ENCODE results near the gene TEX2. TPM values are rescaled to one million over a fixed set of nuclear protein-coding genes. Genes with fewer than 3 reads are reported as not detected.

Gene TEX2
- total RNA-seq, 4 donors from 2014 or later: 12.3 to 137 (median 30.3) TPM

- Histone ChIP-seq H3K4me3 (peak overlapping the region; percentile 62 to 87 (median 68)), H3K27me3 (no peaks in the 10 kb centered on the region), H3K4me1 (peaks cover 8 to 20% (median 17%) of the 10 kb centered on the region in 4 donors), H3K27ac (peak overlapping the region; percentile 92 to 96 (median 94)), H3K36me3 (no peaks in the 10 kb centered on the region), H3K9me3 (no peaks in the 10 kb centered on the region)
- peak; percentile 99 to 100 (median 100) for TF ChIP-seq POLR2AphosphoS5 (IDR thresholded peaks at IDR 0.05)
- TF ChIP-seq EP300 (IDR thresholded peaks at IDR 0.05; ENCODE audit: low read depth): no peak
- TF ChIP-seq CTCF (IDR thresholded peaks at IDR 0.05): peak in 3 of 5 experiments; percentile 6 to 34 (median 34)
- peak; percentile 99 for TF ChIP-seq POLR2A (IDR thresholded peaks at IDR 0.05)
- peak; percentile 97 for DNase-seq
- 0 to 1% methylated on average over 2 to 41 of the region's 51 CpGs for WGBS, 2 donors (ENCODE audit: low coverage in 1 of 2)
- intact Hi-C loops (cut with DNase I; ENCODE audit: low total_unique reads) (loop anchor here (1.0 to 5.0 kb wide), 2 partner anchors 116 to 141 kb away; no protein-coding TSS in a partner anchor), in situ Hi-C loops (cut with MboI; ENCODE audit: low pct_ligation_motif_present in 1 of 4, low pct_unique_long_range_greater_than_20kb in 1 of 4, low sequenced_read_pairs in 3 of 4) (loop anchor here in 2 of 4 donors (10.0 to 25.0 kb wide), 2 partner anchors 111 to 234 kb away; partner anchors contain the start of genes CSHL1 (in 1 of the 2) and GH1 (in 1 of the 2))
Observed at GRCh38 chr17:64145751-64146417, 117.2 kb downstream of the TEX2 start.

GRCh38 chr17:64145375-64145750, 117.7 kb downstream of the TEX2 start:
- peaks cover 8 to 19% (median 15%) of the 10 kb centered on the region in 4 donors for H3K4me1 ChIP-seq
- H3K4me3 ChIP-seq: peak overlapping the region; percentile 26 to 70 (median 64)
- H3K36me3 ChIP-seq: no peaks in the 10 kb centered on the region
- H3K27ac ChIP-seq: peak overlapping the region; percentile 92 to 96 (median 94)
- intact Hi-C loops (cut with DNase I; ENCODE audit: low total_unique reads) (loop anchor here (5.0 kb wide), 1 partner anchor 142 kb away; no protein-coding TSS in a partner anchor), in situ Hi-C loops (cut with MboI; ENCODE audit: low pct_ligation_motif_present in 1 of 4, low pct_unique_long_range_greater_than_20kb in 1 of 4, low sequenced_read_pairs in 3 of 4) (loop anchor here in 2 of 4 donors (10.0 to 25.0 kb wide), 2 partner anchors 111 to 233 kb away; partner anchors contain the start of genes CSHL1 (in 1 of the 2) and GH1 (in 1 of the 2))
- WGBS, 2 donors (ENCODE audit: low coverage in 1 of 2): 1 to 2% methylated on average over 13 to 15 of the region's 15 CpGs
- TF ChIP-seq POLR2A (IDR thresholded peaks at IDR 0.05): no peak
- no peak for TF ChIP-seq EP300 (IDR thresholded peaks at IDR 0.05; ENCODE audit: low read depth)
- TF ChIP-seq POLR2AphosphoS5 (IDR thresholded peaks at IDR 0.05): no peak
- no peak for TF ChIP-seq CTCF (IDR thresholded peaks at IDR 0.05)
- H3K9me3 ChIP-seq: no peaks in the 10 kb centered on the region
- DNase-seq: no peak
- no peaks in the 10 kb centered on the region for H3K27me3 ChIP-seq

GRCh38 chr17:64139542-64139941, 123.5 kb downstream of the TEX2 start:
- Histone ChIP-seq H3K9me3 (no peaks in the 10 kb centered on the region), H3K27me3 (no peaks in the 10 kb centered on the region), H3K4me3 (no peak overlapping the region), H3K36me3 (no peaks in the 10 kb centered on the region), H3K27ac (no peak overlapping the region), H3K4me1 (no peaks in the 10 kb centered on the region)
- TF ChIP-seq CTCF (IDR thresholded peaks at IDR 0.05) (no peak), POLR2A (IDR thresholded peaks at IDR 0.05) (no peak), EP300 (IDR thresholded peaks at IDR 0.05; ENCODE audit: low read depth) (no peak), POLR2AphosphoS5 (IDR thresholded peaks at IDR 0.05) (no peak)
- 83 to 87% methylated on average over 6 of the region's 6 CpGs for WGBS, 2 donors (ENCODE audit: low coverage in 1 of 2)
- in situ Hi-C loops (cut with MboI; ENCODE audit: low pct_ligation_motif_present in 1 of 4, low pct_unique_long_range_greater_than_20kb in 1 of 4, low sequenced_read_pairs in 3 of 4) (loop anchor here in 3 of 4 donors (5.0 to 25.0 kb wide), 6 partner anchors 65 to 227 kb away; partner anchors contain the start of genes CSHL1 (in 3 of the 3), GH1 (in 3 of the 3) and ICAM2 (in 2 of the 3)), intact Hi-C loops (cut with DNase I; ENCODE audit: low total_unique reads) (loop anchor here (10.0 kb wide), 1 partner anchor 75 kb away; no protein-coding TSS in a partner anchor)
- no peak for DNase-seq

GRCh38 chr17:64138441-64138840, 124.6 kb downstream of the TEX2 start:
- Histone ChIP-seq H3K4me1 (no peaks in the 10 kb centered on the region), H3K36me3 (no peaks in the 10 kb centered on the region), H3K27me3 (no peaks in the 10 kb centered on the region), H3K27ac (no peak overlapping the region), H3K4me3 (no peak overlapping the region), H3K9me3 (no peaks in the 10 kb centered on the region)
- no peak for TF ChIP-seq POLR2A (IDR thresholded peaks at IDR 0.05)
- TF ChIP-seq EP300 (IDR thresholded peaks at IDR 0.05; ENCODE audit: low read depth): no peak
- no peak for TF ChIP-seq POLR2AphosphoS5 (IDR thresholded peaks at IDR 0.05)
- no peak for TF ChIP-seq CTCF (IDR thresholded peaks at IDR 0.05)
- intact Hi-C loops (cut with DNase I; ENCODE audit: low total_unique reads) (loop anchor here (10.0 kb wide), 1 partner anchor 74 kb away; no protein-coding TSS in a partner anchor), in situ Hi-C loops (cut with MboI; ENCODE audit: low pct_ligation_motif_present in 1 of 4, low pct_unique_long_range_greater_than_20kb in 1 of 4, low sequenced_read_pairs in 3 of 4) (loop anchor here in 3 of 4 donors (5.0 to 25.0 kb wide), 6 partner anchors 64 to 226 kb away; partner anchors contain the start of genes CSHL1 (in 3 of the 3), GH1 (in 3 of the 3) and ICAM2 (in 2 of the 3))
- no peak for DNase-seq
- 77 to 78% methylated on average over 2 of the region's 2 CpGs for WGBS, 2 donors (ENCODE audit: low coverage in 1 of 2)

All from transverse colon (tissue), 4 donors.